Sigmoid colon (tissue), 7 donors: Measurements from ENCODE around the gene GMIP. TPM values are rescaled to one million over a fixed set of nuclear protein-coding genes. Genes with fewer than 3 reads are reported as not detected.
A peak's percentile ranks its signal among the peaks of the same experiment; 100 is the strongest.

Experiments
- DNase-seq: peaks from one replicate; pipeline ENCODE4 v3.0.0-alpha.2; 2019
- H3K27ac ChIP-seq, 4 donors: fragments of 200-600 bp; sonication (generic); one replicate each; pipeline ENCODE4 v1.5.1; 2016 to 2019; ENCODE audit warnings: mild to moderate bottlenecking in 1 of 4
- H3K27me3 ChIP-seq, 3 donors: fragments of 200-600 bp; sonication (generic); one replicate each; pipeline ENCODE4 v1.5.1; 2019; ENCODE audit warnings: mild to moderate bottlenecking in 1 of 3
- H3K36me3 ChIP-seq, 4 donors: fragments of 200-600 bp; sonication (generic); one replicate each; pipeline ENCODE4 v1.5.1; 2016 to 2019
- H3K4me1 ChIP-seq, 4 donors: fragments of 200-600 bp; sonication (generic); one replicate each; pipeline ENCODE4 v1.5.1; 2017 to 2019
- H3K4me3 ChIP-seq, 4 donors: fragments of 200-600 bp; sonication (generic); one replicate each; pipeline ENCODE4 v1.5.1; 2017 to 2019; ENCODE audit warnings: mild to moderate bottlenecking in 2 of 4, moderate library complexity in 1 of 4
- H3K9me3 ChIP-seq, 4 donors: fragments of 200-600 bp in 3 of 4; sonication (generic) in 3 of 4; one replicate each; pipeline versions ENCODE4 v1.5.1 to v1.6.1; 2013 to 2019
- CTCF ChIP-seq, 4 experiments: fragments of 450-650 bp in 3 of 4; fragments of 200-600 bp in 1 of 4; IDR thresholded peaks; one replicate each; pipeline ENCODE4 v1.5.1; 2016 to 2019; ENCODE audit warnings: antibody characterized with exemption in 4 of 4, mild to moderate bottlenecking in 3 of 4, moderate library complexity in 2 of 4
- EP300 ChIP-seq, 4 donors: sonication (generic); formaldehyde crosslinking; IDR thresholded peaks; one replicate each; pipeline ENCODE4 v1.6.1; 2017; ENCODE audit warnings: antibody characterized with exemption in 4 of 4
- POLR2A ChIP-seq, 2 donors: fragments of 450-650 bp; IDR thresholded peaks; one replicate each; pipeline ENCODE4 v1.6.1; 2016; ENCODE audit warnings: antibody characterized with exemption in 2 of 2, mild to moderate bottlenecking in 2 of 2, moderate library complexity in 2 of 2
- POLR2AphosphoS5 ChIP-seq, 4 donors: sonication (generic); formaldehyde crosslinking; IDR thresholded peaks; one replicate each; pipeline ENCODE4 v1.6.1; 2017; ENCODE audit warnings: antibody characterized with exemption in 4 of 4
- WGBS, 2 donors: extraction: QIAGEN DNeasy Blood & Tissue Kit; methylation state at CpG; one replicate each; pipeline ENCODE4 v1.1.7; 2013; 5-methylcytosine and 5-hydroxymethylcytosine counted together
- intact Hi-C: fragments of 100-400 bp; cut with DNase I; formaldehyde crosslinking; loops from one replicate; pipeline ENCODE4 v1.15.1; 2023
- polyA plus RNA-seq, 3 donors: library from polyadenylated mRNA; stranded (reverse); fragments of 200-250 nt; gene quantifications; one replicate each; pipeline ENCODE4 v1.2.3, GENCODE V29; 2013
- total RNA-seq, 4 donors: library from RNA; depleted of rRNA; stranded (reverse); fragments of >200 nt; gene quantifications; one replicate each; pipeline ENCODE4 v1.1.0, GENCODE V29; 2016
- donor health status: healthy with polysubstance abuse.
- donor health status: Bipolar disorder and iron deficiency.
- donor health status: healthy.

GMIP gene
- total and polyA plus RNA-seq, 7 donors = 5.0 to 37.0 (median 9.1) TPM

GRCh38 chr19:19647037-19647835, 3.8 kb upstream of the GMIP start:
- no peak overlapping the region for H3K4me3 ChIP-seq
- H3K27me3 ChIP-seq = no peaks in the 10 kb centered on the region
- intact Hi-C loops = no loop called here
- peaks cover 36 to 76% (median 55%) of the 10 kb centered on the region in 4 donors for H3K36me3 ChIP-seq
- peaks cover 0 to 18% (median 10%) of the 10 kb centered on the region in 4 donors for H3K4me1 ChIP-seq
- no peak overlapping the region for H3K27ac ChIP-seq
- WGBS, 2 donors = 94 to 95% methylated on average over 29 of the region's 29 CpGs
- no peaks in the 10 kb centered on the region for H3K9me3 ChIP-seq
- no peak for DNase-seq
- TF ChIP-seq CTCF (IDR thresholded peaks at IDR 0.05) (no peak), EP300 (IDR thresholded peaks at IDR 0.05) (no peak), POLR2AphosphoS5 (IDR thresholded peaks at IDR 0.05) (no peak), POLR2A (IDR thresholded peaks at IDR 0.05) (no peak)

DNA sequence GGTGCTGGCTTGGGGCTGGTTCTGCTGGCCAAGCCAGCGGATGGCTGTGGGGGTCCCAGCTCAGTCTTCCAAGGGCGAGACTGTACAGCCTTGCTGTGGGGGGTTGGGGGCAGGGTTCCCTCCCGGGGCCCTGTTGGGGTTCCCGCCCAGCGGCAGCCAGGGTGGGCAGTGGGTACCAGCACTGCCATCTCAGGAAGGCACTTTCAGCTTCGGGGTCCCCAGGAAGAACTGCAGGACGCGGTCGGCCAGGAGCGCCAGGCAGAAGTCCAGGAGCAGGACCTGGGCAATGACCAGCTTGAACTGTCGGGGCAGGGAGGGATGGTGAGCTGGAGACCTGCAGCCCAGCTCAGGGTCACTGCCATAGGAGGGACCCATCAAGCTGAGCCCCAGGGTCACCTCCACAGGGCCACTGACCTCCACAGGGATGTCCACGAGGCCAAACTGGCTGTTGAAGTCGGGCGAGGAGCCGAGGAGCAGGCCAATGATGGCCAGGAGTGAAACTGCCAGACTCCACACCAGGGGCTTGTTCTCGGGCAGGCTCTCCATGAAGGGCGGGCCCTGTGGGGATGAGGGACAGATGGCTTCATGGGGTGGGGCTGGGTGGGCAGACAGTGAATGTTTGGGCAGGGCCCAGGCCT, 1.9 kb upstream of the GMIP start:
- DNase-seq = no peak
- intact Hi-C loops = no loop called here
- Histone ChIP-seq H3K27ac (no peak overlapping the region), H3K4me1 (peaks cover 0 to 18% (median 10%) of the 10 kb centered on the region in 4 donors), H3K27me3 (no peaks in the 10 kb centered on the region), H3K9me3 (no peaks in the 10 kb centered on the region), H3K4me3 (no peak overlapping the region), H3K36me3 (peaks cover 26 to 57% (median 38%) of the 10 kb centered on the region in 4 donors)
- TF ChIP-seq EP300 (IDR thresholded peaks at IDR 0.05) (no peak), POLR2AphosphoS5 (IDR thresholded peaks at IDR 0.05) (no peak), CTCF (IDR thresholded peaks at IDR 0.05) (no peak), POLR2A (IDR thresholded peaks at IDR 0.05) (no peak)
- WGBS, 2 donors = 90 to 95% methylated on average over 17 of the region's 17 CpGs

- H3K36me3 ChIP-seq = peaks cover 18 to 44% (median 26%) of the 10 kb centered on the region in 4 donors
- intact Hi-C loops = loop anchor here (5.0 kb wide), 1 partner anchor 593 kb away; no protein-coding TSS in a partner anchor
- no peaks in the 10 kb centered on the region for H3K27me3 ChIP-seq
- H3K4me3 ChIP-seq = peak overlapping the region in 3 of 4 donors; percentile 61 to 82 (median 81)
- H3K9me3 ChIP-seq = no peaks in the 10 kb centered on the region
- DNase-seq = no peak
- H3K4me1 ChIP-seq = peaks cover 0 to 18% (median 10%) of the 10 kb centered on the region in 4 donors
- H3K27ac ChIP-seq = peak overlapping the region in 1 of 4 donors; percentile 73
- WGBS, 2 donors = 24 to 29% methylated on average over 5 of the region's 5 CpGs
- TF ChIP-seq CTCF (IDR thresholded peaks at IDR 0.05) = peak in 1 of 4 experiments; percentile 25
- no peak for TF ChIP-seq EP300 (IDR thresholded peaks at IDR 0.05)
These were observed 564 bp upstream of the GMIP start for GRCh38 chr19:19644054-19644388.

- DNase-seq = no peak
- TF ChIP-seq CTCF (IDR thresholded peaks at IDR 0.05) (no peak), POLR2AphosphoS5 (IDR thresholded peaks at IDR 0.05) (no peak), EP300 (IDR thresholded peaks at IDR 0.05) (no peak), POLR2A (IDR thresholded peaks at IDR 0.05) (no peak)
- WGBS, 2 donors = 15 to 17% methylated on average over 16 of the region's 16 CpGs
- intact Hi-C loops = loop anchor here (1.0 to 5.0 kb wide), 2 partner anchors 110 to 595 kb away; no protein-coding TSS in a partner anchor
- H3K4me3 ChIP-seq = peak overlapping the region; percentile 49 to 82 (median 71)
- peaks cover 0 to 18% (median 10%) of the 10 kb centered on the region in 4 donors for H3K4me1 ChIP-seq
- peaks cover 18 to 31% (median 20%) of the 10 kb centered on the region in 4 donors for H3K36me3 ChIP-seq
- H3K27ac ChIP-seq = peak overlapping the region in 3 of 4 donors; percentile 19 to 73 (median 61)
- H3K9me3 ChIP-seq = no peaks in the 10 kb centered on the region
- H3K27me3 ChIP-seq = no peaks in the 10 kb centered on the region
These were observed 825 bp downstream of the GMIP start for GRCh38 chr19:19642506-19643157.
